ENCODE data around the gene NPM1.

- no peak for TF ChIP-seq EZH2 (IDR thresholded peaks at IDR 0.05; ENCODE audit: borderline replicate concordance, low read depth, low read length, poor library complexity, severe bottlenecking)
- no peak for TF ChIP-seq CTCF (conservative IDR thresholded peaks at IDR 0.05; ENCODE audit: low read depth, low read length)
Observed at GRCh38 chr5:171422902-171423663, 35.4 kb downstream of the NPM1 start.
